ENCODE data around the gene RAB5B. TPM values are rescaled to one million over a fixed set of nuclear protein-coding genes. Genes with fewer than 3 reads are reported as not detected.

RAB5B gene
- total and polyA plus RNA-seq, 10 of the 15 experiments (the other 5 are each of a cell fraction or from before 2014, with no cell fraction given): 7.5 to 149 (median 37.8) TPM

DNA sequence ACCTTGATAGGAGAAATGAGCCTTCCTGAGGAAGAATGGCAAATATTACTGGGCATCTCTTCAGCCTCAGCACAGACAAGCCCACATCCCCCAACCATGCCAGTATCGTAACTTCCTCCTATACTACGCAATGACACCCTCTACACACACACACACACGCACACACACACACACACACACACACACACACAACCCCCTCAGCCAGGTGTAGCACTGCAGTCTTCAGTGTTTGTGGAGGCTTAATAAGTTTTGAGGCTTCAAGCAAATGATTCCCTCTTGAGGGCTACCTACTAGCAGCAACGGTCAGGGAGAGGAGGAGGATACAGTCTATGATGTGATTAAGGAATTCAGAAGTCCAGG is 41.3 kb upstream of the RAB5B start (continued):
- TF ChIP-seq TAF1 (IDR thresholded peaks at IDR 0.05; ENCODE audit: borderline replicate concordance, low read depth, low read length) (no peak; the same call in 1 of the 2 replicates), SP1 (IDR thresholded peaks at IDR 0.05; ENCODE audit: low read depth, low read length) (no peak), HSF1 (IDR thresholded peaks at IDR 0.05; ENCODE audit: low read depth, low read length) (no peak), ZNF384 (IDR thresholded peaks at IDR 0.05; ENCODE audit: borderline replicate concordance, low read depth, low read length) (no peak), NKRF (conservative IDR thresholded peaks at IDR 0.05) (0 out of 2 replicates have a peak, but pooled peaks have one; percentile 38), ZSCAN29 (IDR thresholded peaks at IDR 0.05) (no peak), YY1 (IDR thresholded peaks at IDR 0.05; ENCODE audit: low read depth, low read length) (no peak), SMAD5 (IDR thresholded peaks at IDR 0.05; ENCODE audit: low read depth) (no peak), JUND (IDR thresholded peaks at IDR 0.05; ENCODE audit: low read depth, low read length) (no peak), SRF (IDR thresholded peaks at IDR 0.05; ENCODE audit: low read depth in 2 of 2, low read length in 2 of 2) (no peak), ATF7 (IDR thresholded peaks at IDR 0.05; ENCODE audit: low read depth) (peak; percentile 84), ZNF592 (IDR thresholded peaks at IDR 0.05) (no peak), MYB (IDR thresholded peaks at IDR 0.05; ENCODE audit: borderline replicate concordance, low read depth, low read length) (no peak), MTA3 (IDR thresholded peaks at IDR 0.05; ENCODE audit: borderline replicate concordance, low read length) (no peak), SIN3A (IDR thresholded peaks at IDR 0.05; ENCODE audit: low read depth, low read length) (0 out of 2 replicates have a peak, but pooled peaks have one; percentile 33), NRF1 (conservative IDR thresholded peaks at IDR 0.05; ENCODE audit: low read depth, low read length) (no peak), CHD2 (IDR thresholded peaks at IDR 0.05; ENCODE audit: borderline replicate concordance, low read depth, low read length) (peak; percentile 49; the same call in 1 of the 2 replicates), POLR2AphosphoS2 (IDR thresholded peaks at IDR 0.05; ENCODE audit: low read depth, low read length) (no peak), IKZF2 (IDR thresholded peaks at IDR 0.05) (peak; percentile 64 to 73), RBBP5 (conservative IDR thresholded peaks at IDR 0.05) (no peak)
- TF ChIP-seq, protein P1, sequence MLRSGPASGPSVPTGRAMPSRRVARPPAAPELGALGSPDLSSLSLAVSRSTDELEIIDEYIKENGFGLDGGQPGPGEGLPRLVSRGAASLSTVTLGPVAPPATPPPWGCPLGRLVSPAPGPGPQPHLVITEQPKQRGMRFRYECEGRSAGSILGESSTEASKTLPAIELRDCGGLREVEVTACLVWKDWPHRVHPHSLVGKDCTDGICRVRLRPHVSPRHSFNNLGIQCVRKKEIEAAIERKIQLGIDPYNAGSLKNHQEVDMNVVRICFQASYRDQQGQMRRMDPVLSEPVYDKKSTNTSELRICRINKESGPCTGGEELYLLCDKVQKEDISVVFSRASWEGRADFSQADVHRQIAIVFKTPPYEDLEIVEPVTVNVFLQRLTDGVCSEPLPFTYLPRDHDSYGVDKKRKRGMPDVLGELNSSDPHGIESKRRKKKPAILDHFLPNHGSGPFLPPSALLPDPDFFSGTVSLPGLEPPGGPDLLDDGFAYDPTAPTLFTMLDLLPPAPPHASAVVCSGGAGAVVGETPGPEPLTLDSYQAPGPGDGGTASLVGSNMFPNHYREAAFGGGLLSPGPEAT (IDR thresholded peaks at IDR 0.05; ENCODE audit: low read depth): peak; percentile 57; the same call in 1 of the 2 replicates
- TF ChIP-seq, protein P2, sequence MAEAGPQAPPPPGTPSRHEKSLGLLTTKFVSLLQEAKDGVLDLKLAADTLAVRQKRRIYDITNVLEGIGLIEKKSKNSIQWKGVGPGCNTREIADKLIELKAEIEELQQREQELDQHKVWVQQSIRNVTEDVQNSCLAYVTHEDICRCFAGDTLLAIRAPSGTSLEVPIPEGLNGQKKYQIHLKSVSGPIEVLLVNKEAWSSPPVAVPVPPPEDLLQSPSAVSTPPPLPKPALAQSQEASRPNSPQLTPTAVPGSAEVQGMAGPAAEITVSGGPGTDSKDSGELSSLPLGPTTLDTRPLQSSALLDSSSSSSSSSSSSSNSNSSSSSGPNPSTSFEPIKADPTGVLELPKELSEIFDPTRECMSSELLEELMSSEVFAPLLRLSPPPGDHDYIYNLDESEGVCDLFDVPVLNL (IDR thresholded peaks at IDR 0.05; ENCODE audit: low read depth, low read length): no peak
